ENCODE data around the gene CNPPD1. TPM values are rescaled to one million over a fixed set of nuclear protein-coding genes. Genes with fewer than 3 reads are reported as not detected.

Gene CNPPD1
- total and polyA plus RNA-seq, 4 donors, result 27.5 to 66.9 (median 48.6) TPM

DNA sequence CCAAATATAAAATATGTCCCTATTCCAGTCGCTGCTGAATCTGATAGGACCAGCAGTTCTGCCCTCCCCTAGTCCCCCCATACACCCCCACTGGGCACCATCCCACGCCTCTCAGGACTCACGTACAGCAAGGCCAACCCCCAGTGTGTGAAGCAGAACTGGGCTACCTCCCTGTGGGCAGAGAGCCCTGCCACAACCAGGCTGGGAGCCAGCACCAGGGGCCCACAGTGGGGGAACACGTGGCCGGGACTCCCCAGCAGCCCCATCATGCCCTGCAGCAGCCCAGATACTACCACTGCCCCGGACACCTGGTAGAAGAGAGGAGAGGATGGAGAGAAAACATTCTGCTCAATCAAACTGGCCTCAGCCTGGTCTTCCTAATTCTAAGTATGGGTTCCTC is 8.2 kb downstream of the CNPPD1 start:
- WGBS, 2 donors, result 37 to 58% methylated on average over 6 of the region's 6 CpGs
- DNase-seq (no peak), ATAC-seq (ENCODE audit: insufficient read depth, low FRiP score) (no peak)
- no peaks in the 10 kb centered on the region for H3K27me3 ChIP-seq (ENCODE audit: control insufficient read depth in 3 of 3, insufficient read depth in 3 of 3, low read length in 2 of 3)
- H3K36me3 ChIP-seq (ENCODE audit: control insufficient read depth in 4 of 4, insufficient read depth in 4 of 4, low read length in 4 of 4), result peaks cover 0 to 18% (median 5%) of the 10 kb centered on the region in 4 donors
- no peak overlapping the region for H3K27ac ChIP-seq (ENCODE audit: low read depth in 1 of 2, low read length in 1 of 2)
- H3K9ac ChIP-seq (ENCODE audit: insufficient read depth in 1 of 2, low read length in 2 of 2), result no peak overlapping the region
- no peaks in the 10 kb centered on the region for H3K4me1 ChIP-seq (ENCODE audit: control insufficient read depth in 5 of 5, insufficient read depth in 5 of 5, low read length in 5 of 5)
- H3K4me3 ChIP-seq, result no peak overlapping the region
- TF ChIP-seq, protein P1, sequence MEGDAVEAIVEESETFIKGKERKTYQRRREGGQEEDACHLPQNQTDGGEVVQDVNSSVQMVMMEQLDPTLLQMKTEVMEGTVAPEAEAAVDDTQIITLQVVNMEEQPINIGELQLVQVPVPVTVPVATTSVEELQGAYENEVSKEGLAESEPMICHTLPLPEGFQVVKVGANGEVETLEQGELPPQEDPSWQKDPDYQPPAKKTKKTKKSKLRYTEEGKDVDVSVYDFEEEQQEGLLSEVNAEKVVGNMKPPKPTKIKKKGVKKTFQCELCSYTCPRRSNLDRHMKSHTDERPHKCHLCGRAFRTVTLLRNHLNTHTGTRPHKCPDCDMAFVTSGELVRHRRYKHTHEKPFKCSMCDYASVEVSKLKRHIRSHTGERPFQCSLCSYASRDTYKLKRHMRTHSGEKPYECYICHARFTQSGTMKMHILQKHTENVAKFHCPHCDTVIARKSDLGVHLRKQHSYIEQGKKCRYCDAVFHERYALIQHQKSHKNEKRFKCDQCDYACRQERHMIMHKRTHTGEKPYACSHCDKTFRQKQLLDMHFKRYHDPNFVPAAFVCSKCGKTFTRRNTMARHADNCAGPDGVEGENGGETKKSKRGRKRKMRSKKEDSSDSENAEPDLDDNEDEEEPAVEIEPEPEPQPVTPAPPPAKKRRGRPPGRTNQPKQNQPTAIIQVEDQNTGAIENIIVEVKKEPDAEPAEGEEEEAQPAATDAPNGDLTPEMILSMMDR (IDR thresholded peaks at IDR 0.05; ENCODE audit: control extremely low read depth, extremely low read depth), result no peak
- H3K9me3 ChIP-seq (ENCODE audit: control insufficient read depth in 4 of 4, insufficient read depth in 3 of 4, low read length in 3 of 4), result no peaks in the 10 kb centered on the region

DNA sequence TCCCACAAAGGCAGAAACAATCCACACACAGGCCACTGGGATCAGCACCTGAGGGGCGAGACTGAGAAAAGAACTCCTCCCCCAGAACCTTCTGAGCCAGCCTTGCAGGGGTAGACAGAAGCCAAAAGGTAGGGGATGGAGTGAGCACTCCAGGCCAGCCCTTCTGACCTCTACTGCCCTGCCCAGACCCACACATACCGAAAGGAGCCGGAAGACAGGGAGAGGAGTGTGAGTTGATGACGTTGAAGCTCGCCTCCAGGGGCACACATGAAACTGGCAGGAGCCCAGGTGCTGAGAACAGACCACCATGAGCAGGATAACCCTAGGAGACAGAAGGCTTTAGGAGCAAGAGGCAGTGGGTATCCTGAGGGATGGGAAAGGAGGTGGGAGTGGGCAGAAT is 8.7 kb downstream of the CNPPD1 start:
- Histone ChIP-seq H3K9me3 (ENCODE audit: control insufficient read depth in 4 of 4, insufficient read depth in 3 of 4, low read length in 3 of 4) (no peaks in the 10 kb centered on the region), H3K27me3 (ENCODE audit: control insufficient read depth in 3 of 3, insufficient read depth in 3 of 3, low read length in 2 of 3) (no peaks in the 10 kb centered on the region), H3K36me3 (ENCODE audit: control insufficient read depth in 4 of 4, insufficient read depth in 4 of 4, low read length in 4 of 4) (peaks cover 0 to 14% (median 4%) of the 10 kb centered on the region in 4 donors), H3K4me1 (ENCODE audit: control insufficient read depth in 5 of 5, insufficient read depth in 5 of 5, low read length in 5 of 5) (no peaks in the 10 kb centered on the region), H3K9ac (ENCODE audit: insufficient read depth in 1 of 2, low read length in 2 of 2) (no peak overlapping the region), H3K4me3 (no peak overlapping the region), H3K27ac (ENCODE audit: low read depth in 1 of 2, low read length in 1 of 2) (no peak overlapping the region)
- TF ChIP-seq, protein P1 (IDR thresholded peaks at IDR 0.05; ENCODE audit: control extremely low read depth, extremely low read depth), result no peak
- ATAC-seq (ENCODE audit: insufficient read depth, low FRiP score), result no peak
- no peak for DNase-seq
- WGBS, 2 donors, result 79 to 89% methylated on average over 5 of the region's 5 CpGs

DNA sequence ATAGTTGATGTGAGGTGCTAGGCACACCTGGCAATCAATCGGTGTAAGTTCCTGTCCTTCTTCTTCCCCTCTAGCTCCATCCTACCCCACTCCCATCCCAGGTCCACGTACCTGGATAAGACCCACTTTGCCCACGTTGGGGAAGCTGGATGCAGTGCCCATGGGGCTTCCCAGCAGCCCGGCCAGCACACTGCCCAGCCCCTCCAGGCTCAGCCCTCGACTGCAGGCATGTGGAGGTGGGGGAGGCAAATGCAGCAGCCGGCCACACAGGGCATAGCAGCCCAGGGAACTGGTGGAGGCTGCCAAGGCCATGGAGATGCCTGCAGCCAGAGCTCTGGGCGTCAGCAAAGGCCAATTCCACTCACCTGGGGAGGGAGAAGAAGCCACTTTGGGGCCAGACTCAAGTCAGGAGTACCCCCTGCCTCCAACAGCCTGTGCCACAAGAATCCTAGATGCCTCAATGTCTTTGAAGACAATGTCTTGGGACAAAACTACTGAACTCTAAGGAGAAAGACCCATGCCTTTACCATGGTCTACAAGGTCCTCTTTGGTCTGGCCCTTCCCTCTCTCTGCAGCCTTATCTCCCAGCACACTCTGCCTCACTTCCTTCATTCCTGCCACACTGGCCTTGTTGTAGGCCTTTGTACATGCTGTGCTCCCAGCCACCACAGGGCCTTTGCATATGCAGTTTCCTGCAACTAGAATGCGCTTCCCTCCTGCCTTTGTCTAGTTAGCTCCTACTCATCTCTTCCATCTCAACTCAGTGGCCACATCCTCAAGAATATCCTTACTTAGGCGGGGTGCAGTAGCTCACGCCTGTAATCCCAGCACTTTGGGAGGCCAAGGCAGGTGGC is 11.4 kb downstream of the CNPPD1 start:
- H3K4me3 ChIP-seq, result no peak overlapping the region
- DNase-seq (no peak), ATAC-seq (ENCODE audit: insufficient read depth, low FRiP score) (no peak)
- no peak overlapping the region for H3K27ac ChIP-seq (ENCODE audit: low read depth in 1 of 2, low read length in 1 of 2)
- peaks cover 0 to 2% (median 0%) of the 10 kb centered on the region in 4 donors for H3K36me3 ChIP-seq (ENCODE audit: control insufficient read depth in 4 of 4, insufficient read depth in 4 of 4, low read length in 4 of 4)
- H3K9ac ChIP-seq (ENCODE audit: insufficient read depth in 1 of 2, low read length in 2 of 2), result no peak overlapping the region
- 92% methylated on average over 10 of the region's 10 CpGs for WGBS, 2 donors
- no peaks in the 10 kb centered on the region for H3K27me3 ChIP-seq (ENCODE audit: control insufficient read depth in 3 of 3, insufficient read depth in 3 of 3, low read length in 2 of 3)
- no peaks in the 10 kb centered on the region for H3K4me1 ChIP-seq (ENCODE audit: control insufficient read depth in 5 of 5, insufficient read depth in 5 of 5, low read length in 5 of 5)
- H3K9me3 ChIP-seq (ENCODE audit: control insufficient read depth in 4 of 4, insufficient read depth in 3 of 4, low read length in 3 of 4), result no peaks in the 10 kb centered on the region
- TF ChIP-seq, protein P1 (IDR thresholded peaks at IDR 0.05; ENCODE audit: control extremely low read depth, extremely low read depth), result no peak
